Mesenchymal stem cell (in vitro differentiated cells and primary cell): ENCODE data around the gene TRAPPC10.

ENCODE experiments used
- DNase-seq: peaks from one replicate; pipeline ENCODE4 v3.0.0-alpha.2; 2013
- H2AFZ ChIP-seq: one replicate; pipeline ENCODE4 v1.6.1; 2013; ENCODE audit warnings: low read depth, mild to moderate bottlenecking, control low read depth, inconsistent platforms, low read length, moderate library complexity
- H2AK5ac ChIP-seq: 2 replicates; pipeline ENCODE4 v1.6.1; 2013; ENCODE audit warnings: low read length, moderate library complexity, mild to moderate bottlenecking, inconsistent platforms; ENCODE audit not compliant: severe bottlenecking
- H2BK120ac ChIP-seq: one replicate; pipeline ENCODE4 v1.6.1; 2013; ENCODE audit warnings: low read depth, mild to moderate bottlenecking, inconsistent platforms, low read length, moderate library complexity
- H2BK12ac ChIP-seq, 2 experiments: one replicate each; pipeline ENCODE4 v1.6.1; 2013; ENCODE audit warnings: inconsistent platforms in 2 of 2, low read length in 2 of 2, mild to moderate bottlenecking in 2 of 2, moderate library complexity in 2 of 2, control low read depth in 1 of 2
- H2BK15ac ChIP-seq: one replicate; pipeline ENCODE4 v1.6.1; 2013; ENCODE audit warnings: mild to moderate bottlenecking, low read depth, inconsistent platforms; ENCODE audit not compliant: poor library complexity, severe bottlenecking
- H2BK5ac ChIP-seq: 2 replicates; pipeline ENCODE4 v1.6.1; 2013; ENCODE audit warnings: low read depth, mild to moderate bottlenecking, low read length, control low read depth, inconsistent platforms; ENCODE audit not compliant: poor library complexity, severe bottlenecking
- H3K14ac ChIP-seq, 2 experiments: one replicate each; pipeline ENCODE4 v1.6.1; 2013; ENCODE audit warnings: inconsistent platforms in 2 of 2, low read length in 2 of 2, control low read depth in 1 of 2, mild to moderate bottlenecking in 1 of 2, moderate library complexity in 1 of 2
- H3K18ac ChIP-seq, 2 experiments: one replicate each; pipeline ENCODE4 v1.6.1; 2013; ENCODE audit warnings: inconsistent platforms in 2 of 2, low read length in 2 of 2, control low read depth in 1 of 2, low read depth in 1 of 2, mild to moderate bottlenecking in 1 of 2
- H3K23ac ChIP-seq, 2 experiments: one replicate each; pipeline ENCODE4 v1.6.1; 2013; ENCODE audit warnings: inconsistent platforms in 2 of 2, low read length in 2 of 2, mild to moderate bottlenecking in 2 of 2, moderate library complexity in 2 of 2, control low read depth in 1 of 2
- H3K27ac ChIP-seq: 2 replicates; pipeline ENCODE4 v1.5.1; 2013; ENCODE audit warnings: mild to moderate bottlenecking, moderate library complexity, low read length, control low read depth, inconsistent platforms; ENCODE audit not compliant: poor library complexity, severe bottlenecking
- H3K27me3 ChIP-seq, 2 experiments: 2 replicates each; pipeline versions ENCODE4 v1.6.1 to v1.7.0; 2013; ENCODE audit warnings: low read length in 2 of 2, mild to moderate bottlenecking in 2 of 2, moderate library complexity in 2 of 2, control low read depth in 1 of 2, inconsistent platforms in 1 of 2; ENCODE audit not compliant: control insufficient read depth in 1 of 2, insufficient read depth in 1 of 2
- H3K36me3 ChIP-seq, 2 experiments: 2 replicates each; pipeline versions ENCODE4 v1.6.1 to v1.7.0; 2013; ENCODE audit warnings: low read length in 2 of 2, control low read depth in 1 of 2, inconsistent platforms in 1 of 2, low read depth in 1 of 2, mild to moderate bottlenecking in 1 of 2; ENCODE audit not compliant: insufficient read depth in 2 of 2, control insufficient read depth in 1 of 2
- H3K4ac ChIP-seq, 2 experiments: one replicate each; pipeline ENCODE4 v1.6.1; 2013; ENCODE audit warnings: inconsistent platforms in 2 of 2, low read length in 2 of 2, mild to moderate bottlenecking in 2 of 2, moderate library complexity in 2 of 2, control low read depth in 1 of 2, low read depth in 1 of 2
- H3K4me1 ChIP-seq: 2 replicates; pipeline ENCODE4 v1.6.1; 2013; ENCODE audit warnings: low read depth, low read length, control low read depth; ENCODE audit not compliant: control insufficient read depth, insufficient read depth
- H3K4me2 ChIP-seq: 2 replicates; pipeline ENCODE4 v1.6.1; 2013; ENCODE audit warnings: low read length, mild to moderate bottlenecking, inconsistent platforms; ENCODE audit not compliant: poor library complexity, severe bottlenecking
- H3K4me3 ChIP-seq, 2 experiments: 2 replicates each; pipeline versions ENCODE4 v1.5.1 to v1.7.0; 2013; ENCODE audit warnings: low read length in 2 of 2, mild to moderate bottlenecking in 2 of 2, control low read depth in 1 of 2, low read depth in 1 of 2; ENCODE audit not compliant: insufficient read depth in 1 of 2
- H3K79me1 ChIP-seq: replicated peaks from 2 replicates; pipeline ENCODE4 v1.6.1; 2013; ENCODE audit warnings: mild to moderate bottlenecking, control low read depth, low read length, inconsistent platforms; ENCODE audit not compliant: poor library complexity, severe bottlenecking
- H3K9ac ChIP-seq: 2 replicates; pipeline ENCODE4 v1.7.0; 2013; ENCODE audit warnings: mild to moderate bottlenecking, low read length, moderate library complexity
- H3K9me3 ChIP-seq: 2 replicates; pipeline ENCODE4 v1.7.0; 2013; ENCODE audit warnings: mild to moderate bottlenecking, low read length; ENCODE audit not compliant: control insufficient read depth
- H4K8ac ChIP-seq: one replicate; pipeline ENCODE4 v1.6.1; 2013; ENCODE audit warnings: inconsistent platforms, mild to moderate bottlenecking, low read length, moderate library complexity
- H4K91ac ChIP-seq: one replicate; pipeline ENCODE4 v1.6.1; 2013; ENCODE audit warnings: mild to moderate bottlenecking, low read length, inconsistent platforms
- WGBS: methylation state at CpG from one replicate; pipeline ENCODE4 v1.1.7; 2013; ENCODE audit warnings: mixed read lengths; 5-methylcytosine and 5-hydroxymethylcytosine counted together

TRAPPC10 gene

DNA sequence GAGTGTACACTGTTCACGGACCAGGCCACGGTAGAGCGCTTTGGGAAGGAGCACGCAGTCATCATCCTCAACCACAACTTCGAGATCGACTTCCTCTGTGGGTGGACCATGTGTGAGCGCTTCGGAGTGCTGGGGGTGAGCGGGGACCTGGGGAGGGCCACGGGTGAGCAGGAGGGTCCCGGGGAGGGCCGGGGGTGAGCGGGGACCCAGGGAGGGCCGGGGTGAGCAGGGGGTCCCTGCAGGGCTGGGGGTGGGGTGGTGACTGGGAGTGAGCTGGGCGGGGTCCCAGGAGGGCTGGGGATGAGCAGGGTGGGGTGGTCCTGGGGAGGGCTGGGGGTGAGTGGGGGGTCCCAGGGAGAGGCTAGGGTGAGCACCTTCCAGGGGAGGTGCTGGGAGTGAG, 44.1 kb upstream of the TRAPPC10 start:
- no peaks in the 10 kb centered on the region for H3K27me3 ChIP-seq
- H3K23ac ChIP-seq = no peak overlapping the region
- no peak overlapping the region for H4K91ac ChIP-seq
- H3K27ac ChIP-seq = no peak overlapping the region
- no peak overlapping the region for H3K18ac ChIP-seq
- H3K4ac ChIP-seq = no peak overlapping the region
- H2BK120ac ChIP-seq = no peak overlapping the region
- 96% methylated on average over 15 of the region's 15 CpGs for WGBS
- peaks cover 17% of the 10 kb centered on the region for H3K79me1 ChIP-seq
- no peak for DNase-seq
- no peak overlapping the region for H2BK12ac ChIP-seq
- H2AFZ ChIP-seq = no peak overlapping the region
- no peak overlapping the region for H2BK5ac ChIP-seq
- no peak overlapping the region for H3K9ac ChIP-seq
- no peak overlapping the region for H4K8ac ChIP-seq
- peaks cover 32 to 65% of the 10 kb centered on the region in 2 experiments for H3K36me3 ChIP-seq
- H3K4me2 ChIP-seq = no peak overlapping the region
- peaks cover 5% of the 10 kb centered on the region for H3K4me1 ChIP-seq
- H3K4me3 ChIP-seq = no peak overlapping the region
- H2AK5ac ChIP-seq = no peak overlapping the region
- no peaks in the 10 kb centered on the region for H3K9me3 ChIP-seq
- no peak overlapping the region for H3K14ac ChIP-seq
- H2BK15ac ChIP-seq = no peak overlapping the region

DNA sequence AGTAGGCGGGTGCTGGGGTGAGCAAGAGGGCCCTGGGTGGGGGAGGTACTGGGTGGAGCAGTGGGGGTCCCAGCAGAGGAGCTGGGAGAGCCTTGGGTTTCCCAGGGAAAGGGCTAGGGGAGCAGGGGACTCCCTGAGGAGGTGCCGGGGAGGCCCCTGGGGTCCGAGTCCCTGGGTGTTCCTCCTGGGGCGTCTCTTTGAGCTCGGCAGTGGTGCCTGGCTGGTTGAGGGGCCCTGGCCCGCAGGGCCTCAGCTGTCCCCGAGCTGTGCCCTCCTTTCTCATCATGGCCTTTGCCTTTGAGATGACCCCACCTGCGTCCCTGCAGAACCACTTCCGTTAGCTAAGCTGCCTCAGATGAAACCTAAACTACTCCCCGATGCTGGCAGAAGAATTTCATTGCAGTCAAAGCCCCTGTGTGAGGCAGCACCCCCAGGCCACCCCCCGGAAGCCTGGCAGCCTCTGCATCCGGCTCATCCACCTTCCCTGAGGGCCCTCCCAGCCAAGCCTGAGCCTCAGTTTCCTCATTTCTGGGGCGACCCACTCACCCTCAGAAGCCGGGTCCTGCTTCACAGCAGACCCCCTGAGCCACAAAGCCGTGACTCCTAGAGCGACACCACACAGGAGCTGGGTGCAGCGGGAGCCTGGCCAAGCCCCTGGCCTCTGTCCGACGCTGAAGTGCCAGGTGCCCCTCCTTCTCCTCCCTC, 43.5 kb upstream of the TRAPPC10 start:
- Histone ChIP-seq H3K27ac (no peak overlapping the region), H3K9ac (no peak overlapping the region), H3K4ac (no peak overlapping the region), H3K9me3 (no peaks in the 10 kb centered on the region), H3K36me3 (peaks cover 30 to 68% of the 10 kb centered on the region in 2 experiments), H3K79me1 (peaks cover 15% of the 10 kb centered on the region), H3K18ac (no peak overlapping the region), H2AFZ (no peak overlapping the region), H3K4me3 (no peak overlapping the region), H4K91ac (no peak overlapping the region), H3K14ac (no peak overlapping the region), H2BK12ac (no peak overlapping the region), H4K8ac (no peak overlapping the region), H2BK5ac (no peak overlapping the region), H3K23ac (no peak overlapping the region), H2AK5ac (no peak overlapping the region), H3K4me1 (peaks cover 5% of the 10 kb centered on the region), H2BK120ac (no peak overlapping the region), H3K27me3 (no peaks in the 10 kb centered on the region), H3K4me2 (no peak overlapping the region), H2BK15ac (no peak overlapping the region)
- no peak for DNase-seq
- WGBS = 98% methylated on average over 19 of the region's 19 CpGs

DNA sequence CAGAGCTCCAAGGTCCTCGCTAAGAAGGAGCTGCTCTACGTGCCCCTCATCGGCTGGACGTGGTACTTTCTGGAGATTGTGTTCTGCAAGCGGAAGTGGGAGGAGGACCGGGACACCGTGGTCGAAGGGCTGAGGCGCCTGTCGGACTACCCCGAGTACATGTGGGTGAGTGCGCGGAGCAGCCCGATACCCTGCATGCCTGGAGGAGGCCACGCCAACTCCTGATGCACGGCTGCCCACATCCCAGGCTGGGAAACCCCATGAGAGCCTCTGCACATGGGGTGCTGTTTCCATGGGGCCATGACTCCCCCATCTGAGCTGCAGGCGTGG, 43.0 kb upstream of the TRAPPC10 start:
- 93% methylated on average over 17 of the region's 17 CpGs for WGBS
- no peak overlapping the region for H3K4me2 ChIP-seq

GRCh38 chr21:43970551-43970950, 41.6 kb upstream of the TRAPPC10 start:
- no peak for DNase-seq
- H2BK12ac ChIP-seq = no peak overlapping the region
- no peak overlapping the region for H3K4me2 ChIP-seq
- H3K4ac ChIP-seq = no peak overlapping the region
- no peak overlapping the region for H3K9ac ChIP-seq
- H2AK5ac ChIP-seq = no peak overlapping the region
- no peak overlapping the region for H4K8ac ChIP-seq
- no peak overlapping the region for H3K27ac ChIP-seq
- H3K4me3 ChIP-seq = no peak overlapping the region
- H2BK15ac ChIP-seq = no peak overlapping the region
- H3K79me1 ChIP-seq = peaks cover 11% of the 10 kb centered on the region
- no peak overlapping the region for H4K91ac ChIP-seq
- H2BK120ac ChIP-seq = no peak overlapping the region
- WGBS = 96% methylated on average over 16 of the region's 18 CpGs
- H3K18ac ChIP-seq = no peak overlapping the region
- H3K14ac ChIP-seq = no peak overlapping the region
- no peak overlapping the region for H2AFZ ChIP-seq
- H3K9me3 ChIP-seq = no peaks in the 10 kb centered on the region
- H3K36me3 ChIP-seq = peaks cover 30 to 76% of the 10 kb centered on the region in 2 experiments
- no peak overlapping the region for H3K23ac ChIP-seq
- peaks cover 10% of the 10 kb centered on the region for H3K4me1 ChIP-seq
- no peak overlapping the region for H2BK5ac ChIP-seq
- no peaks in the 10 kb centered on the region for H3K27me3 ChIP-seq

More for the DNA sequence above, 43.0 kb upstream of the TRAPPC10 start:
- Histone ChIP-seq H3K23ac (no peak overlapping the region), H2BK5ac (no peak overlapping the region), H3K14ac (no peak overlapping the region), H2BK15ac (no peak overlapping the region), H3K4me3 (no peak overlapping the region), H2BK12ac (no peak overlapping the region), H3K27ac (no peak overlapping the region), H4K8ac (no peak overlapping the region), H2AK5ac (no peak overlapping the region), H3K27me3 (no peaks in the 10 kb centered on the region), H4K91ac (no peak overlapping the region), H3K18ac (no peak overlapping the region), H3K4ac (no peak overlapping the region), H3K9me3 (no peaks in the 10 kb centered on the region), H3K9ac (no peak overlapping the region), H3K79me1 (peaks cover 15% of the 10 kb centered on the region), H2BK120ac (no peak overlapping the region), H3K4me1 (peaks cover 5% of the 10 kb centered on the region), H2AFZ (no peak overlapping the region), H3K36me3 (peaks cover 30 to 70% of the 10 kb centered on the region in 2 experiments)
- DNase-seq = no peak
